Liver (tissue), 9 donors: ENCODE results near the gene MEGF6. TPM values are rescaled to one million over a fixed set of nuclear protein-coding genes. Genes with fewer than 3 reads are reported as not detected.

Source experiments
- DNase-seq: peaks from one replicate; pipeline ENCODE4 v3.0.0-alpha.2; 2017; ENCODE audit warnings: low spot score
- H3K27ac ChIP-seq, 2 donors: one replicate each; pipeline ENCODE4 v1.7.0; 2013; ENCODE audit warnings: inconsistent platforms in 2 of 2, low read length in 2 of 2, control low read depth in 1 of 2, low read depth in 1 of 2, mild to moderate bottlenecking in 1 of 2
- H3K27me3 ChIP-seq, 4 donors: one replicate each; pipeline versions ENCODE4 v1.6.1 to v1.7.0; 2013; ENCODE audit warnings: low read length in 3 of 4, inconsistent platforms in 1 of 4, mild to moderate bottlenecking in 1 of 4, moderate library complexity in 1 of 4; ENCODE audit not compliant: control insufficient read depth in 4 of 4, insufficient read depth in 4 of 4
- H3K36me3 ChIP-seq, 4 donors: one replicate each; pipeline versions ENCODE4 v1.6.1 to v1.7.0; 2013; ENCODE audit warnings: low read length in 3 of 4, mild to moderate bottlenecking in 3 of 4, low read depth in 1 of 4, moderate library complexity in 1 of 4; ENCODE audit not compliant: control insufficient read depth in 4 of 4, insufficient read depth in 3 of 4
- H3K4me1 ChIP-seq, 4 donors: one replicate each; pipeline versions ENCODE4 v1.6.1 to v1.7.0; 2013; ENCODE audit warnings: low read length in 3 of 4, mild to moderate bottlenecking in 3 of 4, moderate library complexity in 1 of 4; ENCODE audit not compliant: control insufficient read depth in 4 of 4, insufficient read depth in 4 of 4
- H3K4me3 ChIP-seq, 3 donors: one replicate each; pipeline versions ENCODE4 v1.6.1 to v1.7.0; 2013; ENCODE audit warnings: low read length in 3 of 3, control low read depth in 1 of 3, low read depth in 1 of 3, mild to moderate bottlenecking in 1 of 3
- H3K9ac ChIP-seq, 2 donors: one replicate each; pipeline ENCODE4 v1.7.0; 2013; ENCODE audit warnings: low read length in 2 of 2, mild to moderate bottlenecking in 2 of 2, moderate library complexity in 2 of 2, control low read depth in 1 of 2, low read depth in 1 of 2
- H3K9me3 ChIP-seq, 4 donors: one replicate each; pipeline versions ENCODE4 v1.6.1 to v1.7.0; 2013; ENCODE audit warnings: low read length in 3 of 4; ENCODE audit not compliant: control insufficient read depth in 4 of 4
- ATF3 ChIP-seq: IDR thresholded peaks from 2 replicates; pipeline ENCODE4 v1.6.1; 2016; ENCODE audit warnings: antibody characterized with exemption
- EGR1 ChIP-seq, 2 donors: IDR thresholded peaks; 2 replicates each; pipeline ENCODE4 v1.6.1; 2016 to 2018; ENCODE audit warnings: antibody characterized with exemption in 2 of 2, low read depth in 2 of 2
- FOXA1 ChIP-seq: IDR thresholded peaks from 2 replicates; pipeline ENCODE4 v1.6.1; 2016; ENCODE audit warnings: antibody characterized with exemption
- FOXA2 ChIP-seq: IDR thresholded peaks from 2 replicates; pipeline ENCODE4 v1.6.1; 2016; ENCODE audit warnings: antibody characterized with exemption
- GABPA ChIP-seq, 2 donors: IDR thresholded peaks in 1 of 2; conservative IDR thresholded peaks in 1 of 2; 2 replicates each; pipeline ENCODE4 v1.6.1; 2016; ENCODE audit warnings: antibody characterized with exemption in 2 of 2, mild to moderate bottlenecking in 1 of 2, moderate library complexity in 1 of 2
- HNF4A ChIP-seq, 2 donors: conservative IDR thresholded peaks; 2 replicates each; pipeline ENCODE4 v1.6.1; 2016; ENCODE audit warnings: antibody characterized with exemption in 2 of 2, mild to moderate bottlenecking in 2 of 2
- HNF4G ChIP-seq: IDR thresholded peaks from 2 replicates; pipeline ENCODE4 v1.6.1; 2016; ENCODE audit warnings: antibody characterized with exemption
- JUND ChIP-seq, 2 donors: IDR thresholded peaks; 2 replicates each; pipeline ENCODE4 v1.6.1; 2016; ENCODE audit warnings: antibody characterized with exemption in 2 of 2
- MAX ChIP-seq: IDR thresholded peaks from 2 replicates; pipeline ENCODE4 v1.6.1; 2016; ENCODE audit warnings: antibody characterized with exemption
- NR2F2 ChIP-seq: IDR thresholded peaks from 2 replicates; pipeline ENCODE4 v1.6.1; 2016; ENCODE audit warnings: antibody characterized with exemption
- RAD21 ChIP-seq, 2 donors: IDR thresholded peaks; 2 replicates each; pipeline ENCODE4 v1.6.1; 2016; ENCODE audit warnings: antibody characterized with exemption in 2 of 2, mild to moderate bottlenecking in 2 of 2
- RXRA ChIP-seq, 2 donors: IDR thresholded peaks; 2 replicates each; pipeline ENCODE4 v1.6.1; 2017 to 2018; ENCODE audit warnings: antibody characterized with exemption in 2 of 2, mild to moderate bottlenecking in 1 of 2
- SP1 ChIP-seq: IDR thresholded peaks from 2 replicates; pipeline ENCODE4 v1.6.1; 2018; ENCODE audit warnings: antibody characterized with exemption, mild to moderate bottlenecking
- TAF1 ChIP-seq: conservative IDR thresholded peaks from 2 replicates; pipeline ENCODE4 v1.6.1; 2016; ENCODE audit warnings: antibody characterized with exemption, mild to moderate bottlenecking
- YY1 ChIP-seq: IDR thresholded peaks from 2 replicates; pipeline ENCODE4 v1.6.1; 2016; ENCODE audit warnings: antibody characterized with exemption, mild to moderate bottlenecking
- ZBTB33 ChIP-seq: IDR thresholded peaks from 2 replicates; pipeline ENCODE4 v1.6.1; 2016; ENCODE audit warnings: antibody characterized with exemption
- WGBS: extraction: QIAGEN DNeasy Blood & Tissue Kit; methylation state at CpG from one replicate; pipeline ENCODE4 v1.1.7; 2013; 5-methylcytosine and 5-hydroxymethylcytosine counted together
- polyA plus RNA-seq, 2 donors: library from polyadenylated mRNA; stranded (reverse) in 1 of 2; unstranded in 1 of 2; fragments of 200-250 nt in 1 of 2; fragments of >200 nt in 1 of 2; fragmentation: Nextera tagmentation in 1 of 2; extraction: Ambion mirVana in 1 of 2; gene quantifications; one replicate each; pipeline versions ENCODE4 v1.2.1 to v1.2.3, GENCODE V29; 2013 to 2015
- total RNA-seq, 2 donors: library from RNA; depleted of rRNA; stranded (reverse); fragments of >200 nt; gene quantifications; one replicate each; pipeline ENCODE4 v1.2.3, GENCODE V29; 2014
- TF ChIP-seq, protein P1 (sequence below): IDR thresholded peaks from 2 replicates; pipeline ENCODE4 v1.6.1; 2016; ENCODE audit warnings: antibody characterized with exemption, mild to moderate bottlenecking
- TF ChIP-seq, protein P2 (sequence below): fragments of 150-350 bp; IDR thresholded peaks from 2 replicates; pipeline ENCODE4 v1.5.1; 2017; ENCODE audit warnings: improper control_type of control experiment, low read depth, low read length; ENCODE audit not compliant: missing input control
- donor health status: healthy.
- donor health status: healthy.
- donor health status: healthy.
- donor health status: healthy.
- donor health status: healthy.

The MEGF6 gene
- total and polyA plus RNA-seq, 4 donors: 1.3 to 11.0 (median 4.0) TPM

GRCh38 chr1:3553940-3554223, 57.4 kb downstream of the MEGF6 start (continued):
- TF ChIP-seq FOXA2 (no peak), TAF1 (no peak), JUND (IDR thresholded peaks at IDR 0.05) (no peak), YY1 (no peak), EGR1 (IDR thresholded peaks at IDR 0.05; ENCODE audit: low read depth in 2 of 2) (no peak), RXRA (IDR thresholded peaks at IDR 0.05) (no peak)
- TF ChIP-seq, protein P1, sequence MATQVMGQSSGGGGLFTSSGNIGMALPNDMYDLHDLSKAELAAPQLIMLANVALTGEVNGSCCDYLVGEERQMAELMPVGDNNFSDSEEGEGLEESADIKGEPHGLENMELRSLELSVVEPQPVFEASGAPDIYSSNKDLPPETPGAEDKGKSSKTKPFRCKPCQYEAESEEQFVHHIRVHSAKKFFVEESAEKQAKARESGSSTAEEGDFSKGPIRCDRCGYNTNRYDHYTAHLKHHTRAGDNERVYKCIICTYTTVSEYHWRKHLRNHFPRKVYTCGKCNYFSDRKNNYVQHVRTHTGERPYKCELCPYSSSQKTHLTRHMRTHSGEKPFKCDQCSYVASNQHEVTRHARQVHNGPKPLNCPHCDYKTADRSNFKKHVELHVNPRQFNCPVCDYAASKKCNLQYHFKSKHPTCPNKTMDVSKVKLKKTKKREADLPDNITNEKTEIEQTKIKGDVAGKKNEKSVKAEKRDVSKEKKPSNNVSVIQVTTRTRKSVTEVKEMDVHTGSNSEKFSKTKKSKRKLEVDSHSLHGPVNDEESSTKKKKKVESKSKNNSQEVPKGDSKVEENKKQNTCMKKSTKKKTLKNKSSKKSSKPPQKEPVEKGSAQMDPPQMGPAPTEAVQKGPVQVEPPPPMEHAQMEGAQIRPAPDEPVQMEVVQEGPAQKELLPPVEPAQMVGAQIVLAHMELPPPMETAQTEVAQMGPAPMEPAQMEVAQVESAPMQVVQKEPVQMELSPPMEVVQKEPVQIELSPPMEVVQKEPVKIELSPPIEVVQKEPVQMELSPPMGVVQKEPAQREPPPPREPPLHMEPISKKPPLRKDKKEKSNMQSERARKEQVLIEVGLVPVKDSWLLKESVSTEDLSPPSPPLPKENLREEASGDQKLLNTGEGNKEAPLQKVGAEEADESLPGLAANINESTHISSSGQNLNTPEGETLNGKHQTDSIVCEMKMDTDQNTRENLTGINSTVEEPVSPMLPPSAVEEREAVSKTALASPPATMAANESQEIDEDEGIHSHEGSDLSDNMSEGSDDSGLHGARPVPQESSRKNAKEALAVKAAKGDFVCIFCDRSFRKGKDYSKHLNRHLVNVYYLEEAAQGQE: no peak

- H3K36me3 ChIP-seq: no peaks in the 10 kb centered on the region
- no peak overlapping the region for H3K4me3 ChIP-seq
- H3K4me1 ChIP-seq: no peaks in the 10 kb centered on the region
- TF ChIP-seq YY1 (no peak), ZBTB33 (no peak), MAX (no peak), ATF3 (no peak), NR2F2 (no peak), EGR1 (IDR thresholded peaks at IDR 0.05; ENCODE audit: low read depth in 2 of 2) (no peak), GABPA (IDR thresholded peaks at IDR 0.05 in 1 of 2, conservative IDR thresholded peaks at IDR 0.05 in 1 of 2) (no peak), SP1 (no peak), HNF4G (no peak), RAD21 (IDR thresholded peaks at IDR 0.05) (no peak), RXRA (IDR thresholded peaks at IDR 0.05) (no peak), FOXA1 (no peak), FOXA2 (no peak), HNF4A (conservative IDR thresholded peaks at IDR 0.05) (no peak), TAF1 (no peak)
- TF ChIP-seq, protein P2, sequence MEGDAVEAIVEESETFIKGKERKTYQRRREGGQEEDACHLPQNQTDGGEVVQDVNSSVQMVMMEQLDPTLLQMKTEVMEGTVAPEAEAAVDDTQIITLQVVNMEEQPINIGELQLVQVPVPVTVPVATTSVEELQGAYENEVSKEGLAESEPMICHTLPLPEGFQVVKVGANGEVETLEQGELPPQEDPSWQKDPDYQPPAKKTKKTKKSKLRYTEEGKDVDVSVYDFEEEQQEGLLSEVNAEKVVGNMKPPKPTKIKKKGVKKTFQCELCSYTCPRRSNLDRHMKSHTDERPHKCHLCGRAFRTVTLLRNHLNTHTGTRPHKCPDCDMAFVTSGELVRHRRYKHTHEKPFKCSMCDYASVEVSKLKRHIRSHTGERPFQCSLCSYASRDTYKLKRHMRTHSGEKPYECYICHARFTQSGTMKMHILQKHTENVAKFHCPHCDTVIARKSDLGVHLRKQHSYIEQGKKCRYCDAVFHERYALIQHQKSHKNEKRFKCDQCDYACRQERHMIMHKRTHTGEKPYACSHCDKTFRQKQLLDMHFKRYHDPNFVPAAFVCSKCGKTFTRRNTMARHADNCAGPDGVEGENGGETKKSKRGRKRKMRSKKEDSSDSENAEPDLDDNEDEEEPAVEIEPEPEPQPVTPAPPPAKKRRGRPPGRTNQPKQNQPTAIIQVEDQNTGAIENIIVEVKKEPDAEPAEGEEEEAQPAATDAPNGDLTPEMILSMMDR: no peak
- TF ChIP-seq, protein P1: no peak
- H3K9me3 ChIP-seq: no peaks in the 10 kb centered on the region
- no peak overlapping the region for H3K27ac ChIP-seq
- H3K27me3 ChIP-seq: no peaks in the 10 kb centered on the region
- no peak overlapping the region for H3K9ac ChIP-seq
- no peak for DNase-seq
- 87% methylated on average over 27 of the region's 27 CpGs for WGBS
Measured at GRCh38 chr1:3553166-3553939, 58.0 kb downstream of the MEGF6 start.
